Vagina (tissue), 1 donor: ENCODE data around the gene PSMF1. TPM values are rescaled to one million over a fixed set of nuclear protein-coding genes. Genes with fewer than 3 reads are reported as not detected.

Experiments used
- total RNA-seq: library from RNA; depleted of rRNA; stranded (reverse); fragments of >200 nt; gene quantifications from one replicate; pipeline ENCODE4 v1.2.3, GENCODE V29; 2016

PSMF1 gene
- total RNA-seq, 1 donor from 2014 or later = 52.8 TPM

Other genes starting within 250 kb of the PSMF1 start
- 0.98 TPM for gene ANGPT4, start 202.3 kb upstream of the PSMF1 start, total RNA-seq
- gene RSPO4, start 116.3 kb upstream of the PSMF1 start, total RNA-seq = not detected
- 4.2 TPM for gene TMEM74B, start 66.4 kb downstream of the PSMF1 start, total RNA-seq
- gene C20orf202, start 84.9 kb downstream of the PSMF1 start, total RNA-seq = not detected
- not detected for gene RAD21L1, start 107.4 kb downstream of the PSMF1 start, total RNA-seq
- 6.4 TPM for gene SNPH, start 147.7 kb downstream of the PSMF1 start, total RNA-seq
- 43.5 TPM for gene SDCBP2, start 210.5 kb downstream of the PSMF1 start, total RNA-seq